Fibroblast of upper back skin (primary cell): ENCODE measurements around the gene WFDC11.
"Not testable (repeated sequence)": the region's sequence is repeated elsewhere in the genome, so short reads cannot be mapped to it uniquely, and the experiment has no call there.

ENCODE experiments used
- DNase-seq: peaks from one replicate; pipeline ENCODE4 v3.0.0-alpha.2; 2013

The WFDC11 gene

DNA sequence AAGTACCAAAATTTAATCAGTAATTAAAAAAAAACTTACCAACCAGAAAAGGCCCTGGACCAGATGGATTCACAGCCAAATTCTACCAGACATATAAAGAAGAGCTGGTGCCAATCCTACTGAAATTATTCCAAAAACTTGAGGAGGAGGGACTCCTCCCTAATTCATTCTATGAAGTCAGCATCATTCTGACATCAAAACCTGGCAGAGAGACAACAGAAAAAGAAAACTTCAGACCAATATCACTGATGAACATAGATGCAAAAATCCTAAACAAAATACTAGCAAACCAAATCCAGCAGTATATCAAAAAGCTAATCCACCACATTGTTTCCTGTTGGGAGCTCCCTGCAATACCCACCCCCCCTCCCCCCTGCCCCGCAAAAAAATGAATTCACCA is at the start of gene WFDC11:
Gene WFDC11, minus strand, starts transcription at position 101 of the 400 bp plus-strand sequence. CDS start 19,639 bp downstream, outside the sequence.
- no peak for DNase-seq

DNA sequence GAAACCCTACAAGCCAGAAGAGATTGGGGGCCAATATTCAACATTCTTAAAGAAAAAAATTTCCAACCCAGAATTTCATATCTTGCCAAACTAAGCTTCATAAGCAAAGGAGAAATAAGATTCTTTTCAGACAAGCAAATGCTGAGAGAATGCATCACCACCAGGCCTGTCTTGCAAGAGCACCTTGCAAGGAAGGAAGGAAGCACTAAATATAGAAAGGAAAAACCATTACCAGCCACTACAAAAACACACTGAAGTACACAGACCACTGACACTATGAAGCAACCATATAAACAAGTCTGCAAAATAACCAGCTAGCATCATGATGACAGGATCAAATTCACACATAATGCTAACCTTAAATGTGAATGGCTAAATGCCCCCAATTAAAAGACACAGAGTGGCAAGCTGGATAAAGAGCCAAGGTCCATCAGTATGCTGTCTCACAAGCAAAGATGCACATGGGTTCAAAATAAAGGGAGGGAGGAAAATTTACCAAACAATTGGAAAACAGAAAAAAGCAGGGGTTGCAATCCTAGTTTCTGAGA is 46.2 kb upstream of the WFDC11 start:
- not testable (repeated sequence) for DNase-seq

DNA sequence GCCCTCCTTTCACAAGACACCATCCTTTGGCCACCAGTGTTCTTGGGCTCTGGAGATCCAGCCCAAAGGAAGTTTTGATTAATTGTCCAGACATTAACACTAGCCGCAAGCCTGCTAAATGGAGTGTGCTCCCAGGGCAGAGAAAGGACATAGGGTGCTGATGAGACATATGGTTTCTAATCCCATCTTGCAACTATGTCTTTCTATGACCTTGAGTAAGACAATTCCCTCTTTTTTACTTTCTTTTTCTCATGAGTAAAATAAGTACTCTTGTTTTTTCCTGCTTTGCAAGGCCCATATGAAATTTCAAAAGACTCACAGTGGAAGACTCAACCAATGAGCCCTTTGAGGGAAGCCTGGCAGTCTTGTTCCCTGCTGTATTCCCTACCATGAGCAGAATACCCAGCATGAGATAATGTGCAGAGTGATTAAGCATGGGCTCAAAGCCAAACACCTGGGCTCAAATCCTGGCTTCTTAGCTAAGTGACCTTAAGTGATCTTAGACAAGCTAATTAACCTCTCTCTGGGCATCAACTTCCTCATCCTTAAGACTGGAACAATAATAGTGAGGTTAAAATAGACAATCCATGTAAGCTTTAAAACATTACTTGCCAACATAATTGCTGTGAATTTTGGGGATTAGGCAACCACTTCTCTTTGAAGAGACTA is 35.1 kb upstream of the WFDC11 start, which contains the start of gene WFDC10B:
Gene WFDC10B, minus strand, starts transcription at position 51 of the 669 bp plus-strand sequence. CDS start 19,027 bp downstream, outside the sequence.
- DNase-seq, result no peak

DNA sequence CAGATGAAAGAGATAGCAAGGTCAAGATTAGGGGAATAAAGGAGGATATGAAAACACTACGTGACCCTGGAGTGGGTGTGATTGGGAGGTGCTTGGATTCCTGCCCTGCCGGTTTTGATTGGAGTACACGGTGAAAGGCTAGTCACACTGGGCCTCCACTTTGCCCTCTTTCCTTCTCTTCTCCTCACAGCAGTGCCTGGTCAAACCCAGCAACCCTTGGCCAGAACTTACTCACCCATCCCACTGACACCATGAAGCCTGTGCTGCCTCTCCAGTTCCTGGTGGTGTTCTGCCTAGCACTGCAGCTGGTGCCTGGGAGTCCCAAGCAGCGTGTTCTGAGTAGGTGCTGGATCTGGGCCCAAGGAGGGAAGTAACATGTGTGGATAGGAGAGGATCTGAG is 31.8 kb upstream of the WFDC11 start, which contains the start of gene WFDC13:
Gene WFDC13, plus strand, starts transcription at position 166 of the 400 bp plus-strand sequence. Its CDS starts 86 bp downstream, at position 252.
- DNase-seq, result no peak

DNA sequence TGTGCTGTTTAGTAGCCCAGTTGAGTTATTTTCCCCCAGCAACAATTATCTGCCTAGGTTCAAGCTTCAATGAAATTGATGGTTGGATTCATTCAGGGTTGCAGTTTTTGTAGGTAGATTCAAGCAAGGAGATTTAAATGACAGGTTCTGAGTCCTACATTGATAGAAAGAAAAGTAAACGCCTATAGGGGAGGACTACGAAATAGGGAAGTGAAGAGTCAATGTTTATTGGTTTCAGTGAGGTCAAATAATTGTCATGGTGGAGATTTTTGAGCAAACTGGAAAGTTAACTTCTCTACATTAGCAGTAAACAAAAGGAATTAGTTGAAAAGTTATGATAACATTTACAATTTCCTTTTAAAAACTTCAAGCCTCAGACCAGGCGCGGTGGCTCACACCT is 31.1 kb upstream of the WFDC11 start:
- DNase-seq, result no peak

DNA sequence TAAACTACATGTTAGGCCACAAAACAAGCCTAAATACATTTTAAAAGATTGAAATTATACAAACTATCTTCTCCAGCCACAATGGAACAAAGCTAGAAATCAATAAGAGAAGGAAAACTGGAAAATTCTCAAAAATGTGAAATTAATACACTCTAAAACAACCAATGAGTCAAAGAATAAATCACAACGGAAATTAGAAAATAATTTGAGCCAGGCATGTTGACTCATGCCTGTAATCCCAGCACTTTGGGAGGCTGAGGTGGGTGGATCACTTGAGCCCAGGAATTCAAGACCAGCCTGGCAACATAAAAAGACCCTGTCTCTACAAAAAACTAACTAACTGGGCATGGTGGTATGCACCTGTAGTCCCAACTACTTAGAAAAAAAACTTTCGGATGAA is 25.5 kb upstream of the WFDC11 start:
- DNase-seq, result no peak

DNA sequence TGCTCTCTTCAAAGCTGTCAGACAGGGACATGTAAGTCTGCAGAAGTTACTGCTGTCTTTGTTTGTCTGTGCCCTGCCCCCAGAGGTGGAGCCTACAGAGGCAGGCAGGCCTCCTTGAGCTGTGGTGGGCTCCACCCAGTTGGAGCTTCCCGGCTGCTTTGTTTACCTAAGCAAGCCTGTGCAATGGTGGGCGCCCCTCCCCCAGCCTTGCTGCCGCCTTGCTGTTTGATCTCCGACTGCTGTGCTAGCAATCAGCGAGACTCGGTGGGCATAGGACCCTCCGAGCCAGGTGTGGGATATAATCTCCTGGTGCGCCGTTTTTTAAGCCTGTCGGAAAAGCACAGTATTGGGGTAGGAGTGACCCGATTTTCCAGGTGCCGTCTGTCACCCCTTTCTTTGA is 23.3 kb upstream of the WFDC11 start:
- not testable (repeated sequence) for DNase-seq

DNA sequence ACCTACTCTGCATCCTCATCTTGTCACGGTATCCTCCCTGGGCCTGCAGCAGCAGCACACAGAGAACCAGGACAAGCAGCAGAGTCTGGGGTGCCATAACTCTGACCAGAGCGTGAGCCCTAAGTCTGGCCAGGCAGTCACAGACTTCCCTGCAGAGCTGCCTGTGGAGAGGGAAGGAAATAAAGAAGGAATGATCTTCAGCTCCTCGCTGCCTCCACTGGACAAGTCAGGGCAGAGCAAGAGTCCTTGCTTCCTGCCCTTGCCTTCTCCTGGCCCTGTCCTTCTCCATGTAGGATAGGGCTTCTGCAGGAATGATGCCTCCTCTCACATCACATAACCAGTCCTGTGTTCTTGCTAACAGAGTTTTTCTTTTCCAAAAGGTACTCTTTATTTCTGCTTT is 15.9 kb upstream of the WFDC11 start:
- DNase-seq, result no peak

DNA sequence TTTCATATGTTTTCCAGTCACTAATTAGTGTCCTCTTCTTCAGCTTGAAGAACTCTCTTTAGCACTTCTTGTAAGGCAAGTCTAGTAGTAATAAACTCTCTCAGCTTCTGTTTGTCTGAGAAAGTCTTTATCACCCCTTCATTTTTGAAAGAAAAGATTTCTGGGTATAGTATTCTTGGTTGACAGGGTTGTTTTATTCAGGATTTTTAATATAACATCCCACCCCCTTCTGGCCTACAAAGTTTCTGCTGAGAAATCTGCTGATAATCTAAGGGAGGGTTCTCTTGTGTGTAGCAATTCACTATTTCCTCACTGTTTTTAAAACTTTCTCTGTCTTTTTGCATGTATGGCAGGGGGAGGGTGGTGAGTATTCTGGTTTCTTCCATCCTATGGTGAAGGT is 9.6 kb upstream of the WFDC11 start:
- DNase-seq, result no peak

DNA sequence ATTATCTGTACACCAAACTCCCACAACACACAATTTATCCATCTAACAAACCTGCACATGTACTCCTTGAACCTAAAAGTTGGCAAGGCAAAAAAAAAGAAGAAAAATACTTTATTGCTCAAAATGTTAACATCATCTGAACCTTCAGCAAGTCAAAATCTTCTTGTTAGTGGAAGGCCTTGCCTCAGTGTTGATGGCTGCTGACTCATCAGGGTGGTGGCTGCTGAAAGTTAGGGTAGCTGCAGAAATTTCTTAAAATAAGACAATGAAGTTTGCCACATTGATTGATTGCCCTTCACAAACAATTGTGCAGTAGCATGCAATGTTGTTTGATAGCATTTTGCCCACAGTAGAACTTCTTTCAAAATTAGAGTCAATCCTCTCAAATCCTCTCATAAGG is 2.7 kb upstream of the WFDC11 start:
- no peak for DNase-seq

DNA sequence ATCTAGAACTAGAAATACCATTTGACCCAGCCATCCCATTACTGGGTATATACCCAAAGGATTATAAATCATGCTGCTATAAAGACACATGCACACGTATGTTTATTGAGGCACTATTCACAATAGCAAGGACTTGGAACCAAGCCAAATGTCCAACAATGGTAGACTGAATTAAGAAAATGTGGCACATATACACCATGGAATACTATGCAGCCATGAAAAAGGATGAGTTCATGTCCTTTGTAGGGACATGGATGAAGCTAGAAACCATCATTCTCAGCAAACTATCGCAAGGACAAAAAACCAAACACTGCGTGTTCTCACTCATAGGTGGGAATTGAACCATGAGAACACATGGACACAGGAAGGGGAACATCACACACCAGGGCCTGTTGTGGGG is 13.0 kb downstream of the WFDC11 start:
- DNase-seq, result not testable (repeated sequence)

DNA sequence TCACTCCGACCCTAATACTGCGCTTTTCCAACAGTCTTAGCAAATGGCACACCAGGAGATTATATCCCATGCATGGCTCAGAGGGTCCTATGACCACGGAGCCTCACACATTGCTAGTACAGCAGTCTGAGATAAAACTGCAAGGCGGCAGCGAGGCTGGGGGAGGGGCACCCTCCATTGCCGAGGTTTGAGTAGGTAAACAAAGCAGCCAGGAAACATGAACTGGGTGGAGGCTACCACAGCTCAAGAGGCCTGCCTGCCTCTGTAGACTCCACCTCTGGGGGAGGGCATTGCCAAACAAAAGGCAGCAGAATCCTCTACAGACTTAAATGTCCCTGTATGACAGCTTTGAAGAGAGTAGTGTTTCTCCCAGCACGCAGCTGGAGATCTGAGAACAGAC is 18.3 kb downstream of the WFDC11 start:
- not testable (repeated sequence) for DNase-seq

DNA sequence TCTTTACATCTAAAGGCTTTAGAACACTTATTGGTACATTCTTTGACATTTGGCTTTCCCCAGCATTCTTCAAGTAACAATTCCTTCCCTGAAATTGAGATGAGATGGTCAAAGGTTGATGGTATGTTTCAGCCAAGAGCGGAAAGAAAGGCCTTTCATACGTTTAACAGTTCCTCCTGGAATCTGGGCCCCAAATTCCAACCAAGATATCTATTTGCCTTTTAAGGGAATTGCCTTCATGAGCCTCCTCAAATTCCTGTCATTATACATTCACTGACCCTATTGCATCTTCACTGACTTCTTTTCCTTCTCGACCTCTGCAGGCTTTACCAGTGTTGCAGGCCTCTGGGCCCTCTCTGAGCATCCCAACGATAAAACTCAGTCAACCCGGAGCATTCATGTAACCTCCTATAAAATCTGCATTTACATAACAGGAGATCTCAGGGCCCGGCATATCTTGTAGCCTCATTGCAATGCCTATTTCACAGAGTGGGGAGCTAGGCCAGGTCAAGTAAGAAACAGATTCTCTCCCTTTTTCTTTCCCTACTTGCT is 20.7 kb downstream of the WFDC11 start:
- DNase-seq, result no peak

DNA sequence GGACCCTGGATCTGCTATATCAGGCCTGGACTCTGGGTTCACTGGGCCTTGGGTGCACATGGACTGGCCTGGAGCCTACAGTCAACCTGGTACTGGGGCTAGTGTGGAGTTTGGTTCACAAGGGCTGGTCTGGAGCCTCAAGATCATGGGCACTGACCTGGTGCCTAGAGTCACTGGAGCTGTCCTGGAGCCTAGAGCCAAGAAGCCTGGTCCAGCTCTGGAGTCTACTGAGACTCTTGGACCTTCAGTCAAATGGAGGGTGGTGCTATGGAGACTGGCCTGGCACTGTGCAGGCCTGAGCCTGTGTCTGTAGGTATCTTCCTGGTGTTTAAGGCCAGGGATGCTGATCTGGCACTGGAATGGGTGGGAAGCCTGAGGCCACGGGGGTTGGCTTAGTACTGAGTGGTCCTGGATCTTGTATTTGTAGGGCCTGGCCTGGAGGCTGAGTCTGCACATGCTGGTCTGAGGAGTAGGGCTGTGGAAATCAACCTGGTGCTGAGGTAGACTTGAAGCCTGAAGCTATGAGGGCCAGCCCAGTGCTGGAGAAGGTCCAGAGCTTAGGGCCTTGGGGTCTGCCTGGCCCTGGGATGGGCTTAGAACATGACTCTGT is 22.5 kb downstream of the WFDC11 start:
- DNase-seq, result no peak

DNA sequence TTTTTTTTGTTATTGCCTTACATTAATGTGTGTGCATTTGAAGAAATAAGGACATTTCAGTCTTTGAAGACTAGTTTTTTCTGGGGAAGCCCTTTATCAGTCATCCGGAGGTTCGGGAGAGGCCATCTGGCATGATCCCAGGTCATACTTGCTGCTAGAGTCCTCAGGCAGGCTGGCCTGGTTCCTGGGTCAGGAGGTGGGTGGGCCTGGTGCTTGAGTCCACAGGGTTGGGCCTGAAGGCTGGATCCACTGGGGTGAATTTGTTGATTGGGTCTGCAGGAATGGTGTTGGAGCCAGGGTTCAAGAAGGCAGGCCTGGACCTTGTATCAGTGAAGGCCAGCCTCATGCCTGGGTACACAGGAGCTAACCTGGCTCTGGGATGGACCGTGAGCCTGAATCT is 23.2 kb downstream of the WFDC11 start:
- DNase-seq, result no peak

DNA sequence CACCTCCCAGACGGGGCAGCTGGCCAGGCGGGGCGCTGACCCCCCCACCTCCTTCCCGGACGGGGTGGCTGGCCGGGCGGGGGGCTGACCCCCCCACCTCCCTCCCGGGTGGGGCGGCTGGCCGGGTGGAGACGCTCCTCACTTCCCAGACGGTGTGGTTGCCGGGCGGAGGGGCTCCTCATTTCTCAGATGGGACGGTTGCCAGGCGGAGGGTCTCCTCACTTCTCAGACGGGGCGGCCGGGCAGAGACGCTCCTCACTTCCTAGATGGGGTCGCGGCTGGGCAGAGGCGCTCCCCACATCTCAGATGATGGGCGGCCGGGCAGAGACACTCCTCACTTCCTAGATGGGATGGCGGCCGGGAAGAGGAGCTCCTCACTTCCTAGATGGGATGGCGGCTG is 24.2 kb downstream of the WFDC11 start:
- DNase-seq, result not testable (repeated sequence)

DNA sequence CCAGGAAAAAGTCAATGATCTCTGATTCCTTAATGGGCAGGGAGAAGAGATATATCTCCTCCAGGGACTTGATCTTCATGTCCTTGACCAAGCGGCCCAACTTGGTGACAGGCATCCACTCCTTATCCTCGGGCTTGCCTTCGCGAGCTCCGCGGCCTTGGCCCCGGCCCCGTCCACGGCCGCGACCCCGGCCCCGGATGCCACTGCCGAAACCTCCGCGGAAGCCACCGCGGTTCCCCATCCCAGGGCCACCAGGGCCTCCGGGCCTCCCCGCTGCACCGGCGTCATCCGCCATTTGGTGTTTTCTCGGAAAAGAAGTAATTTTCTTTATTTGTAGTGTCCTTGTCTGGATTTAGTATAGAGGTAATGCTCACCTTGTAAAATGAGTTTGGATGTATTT is 29.0 kb downstream of the WFDC11 start:
- not testable (repeated sequence) for DNase-seq

DNA sequence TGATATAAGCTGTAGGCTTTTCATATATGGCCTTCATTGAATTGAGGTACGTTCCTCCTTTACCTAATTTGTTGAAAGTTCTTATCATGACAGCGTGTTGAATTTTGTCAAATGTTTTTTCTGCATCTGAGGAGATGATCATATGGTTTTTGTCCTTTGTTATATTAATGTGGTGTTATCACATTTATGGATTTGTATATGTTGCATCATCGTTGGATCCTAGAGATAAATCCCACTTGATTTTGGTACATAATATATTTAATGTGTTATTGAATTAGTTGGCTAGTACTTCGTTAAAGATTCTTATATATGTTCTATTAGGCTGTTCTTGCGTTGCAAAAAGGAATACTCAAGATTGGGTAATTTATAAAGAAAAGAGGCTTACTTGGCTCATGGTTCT is 30.4 kb downstream of the WFDC11 start:
- DNase-seq, result no peak

DNA sequence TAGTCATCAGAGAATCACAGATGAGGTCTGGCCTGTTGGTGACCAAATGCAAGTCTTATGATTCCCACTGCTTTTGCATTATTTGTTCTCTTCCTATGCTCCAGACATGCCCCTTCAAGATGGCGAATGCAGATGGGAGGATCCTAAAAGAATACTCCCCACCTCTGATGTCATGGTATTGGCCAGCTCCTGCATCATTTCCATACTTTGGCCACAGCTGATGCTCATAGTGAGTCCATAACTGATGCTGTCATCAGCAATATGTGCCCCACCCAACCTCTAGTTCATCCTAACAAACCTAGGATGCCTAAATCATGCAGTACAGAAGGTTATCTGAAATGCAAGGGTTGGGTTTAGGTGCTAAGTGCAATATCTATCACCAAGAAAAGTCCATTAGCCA is 33.5 kb downstream of the WFDC11 start:
- DNase-seq, result no peak

DNA sequence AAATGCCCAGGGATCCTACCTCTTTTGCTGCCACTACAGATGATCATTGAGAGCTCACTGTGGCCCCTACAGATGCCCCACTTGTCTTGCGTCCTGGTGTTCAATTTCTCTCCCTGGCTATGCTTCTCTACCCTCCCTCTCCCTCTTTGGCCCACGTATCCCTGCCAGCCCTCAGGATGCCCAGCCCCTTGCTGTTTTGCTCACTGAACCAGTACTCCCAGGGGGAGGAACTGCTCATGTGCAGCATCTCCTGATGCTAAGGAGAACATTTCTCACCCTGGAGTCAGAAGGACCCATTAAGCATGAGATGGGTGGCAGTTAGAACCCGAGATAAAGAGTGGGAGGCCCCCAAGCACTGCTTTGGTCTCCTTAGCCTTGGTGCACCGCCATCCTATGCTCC is 38.9 kb downstream of the WFDC11 start, which contains the start of gene WFDC9:
Gene WFDC9, minus strand, starts transcription at position 101 of the 400 bp plus-strand sequence. CDS start 21,103 bp downstream, outside the sequence.
- DNase-seq, result no peak

DNA sequence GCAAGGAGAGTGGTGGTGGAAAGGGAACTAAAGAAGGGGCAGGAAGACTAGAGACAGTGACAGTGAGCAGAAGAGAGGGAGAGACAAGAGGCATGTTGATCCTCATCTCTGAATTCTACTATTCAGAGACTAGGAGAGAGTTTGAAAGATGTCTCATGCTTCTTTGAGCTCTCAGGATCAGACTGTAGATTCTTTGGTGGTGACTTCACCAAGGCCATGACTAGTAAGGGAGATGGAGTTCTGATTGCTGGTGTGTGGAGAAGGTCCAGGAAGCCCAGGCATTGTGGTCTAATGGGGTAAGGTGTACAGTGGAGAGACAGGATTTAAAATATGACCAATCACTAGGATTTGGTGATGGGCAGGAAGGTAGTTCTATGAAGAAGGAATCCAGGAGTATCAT is 39.7 kb downstream of the WFDC11 start:
- DNase-seq, result peak; percentile 3

DNA sequence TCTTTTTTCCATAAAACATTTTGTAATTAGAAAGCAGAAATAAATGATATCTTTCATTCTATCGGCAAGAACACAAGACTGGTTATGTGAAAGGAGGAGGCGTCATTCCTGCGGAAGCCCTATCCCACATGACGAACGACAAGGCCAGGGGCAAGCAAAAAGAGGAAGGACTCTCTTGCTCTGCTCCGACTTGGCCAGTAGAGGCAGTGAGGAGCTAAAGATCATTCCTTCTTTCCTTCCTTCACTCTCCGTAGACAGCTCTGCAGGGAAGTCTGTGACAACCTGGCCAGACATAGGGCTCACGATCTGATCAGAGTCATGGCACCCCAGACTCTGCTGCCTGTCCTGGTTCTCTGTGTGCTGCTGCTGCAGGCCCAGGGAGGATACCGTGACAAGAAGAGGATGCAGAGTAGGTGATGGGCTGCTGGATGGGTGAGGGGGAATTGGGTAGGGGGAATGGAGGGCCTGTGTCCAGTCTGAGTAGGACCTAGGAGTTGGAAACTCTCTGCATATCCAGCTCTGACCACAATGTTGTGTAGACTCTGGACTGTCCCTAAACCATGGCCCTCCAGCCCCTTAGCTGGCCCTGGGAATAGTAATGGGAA is 40.4 kb downstream of the WFDC11 start, which contains the start of gene WFDC10A:
Gene WFDC10A, plus strand, starts transcription at position 244 of the 605 bp plus-strand sequence. Its CDS starts 75 bp downstream, at position 319.
- DNase-seq, result peak; percentile 52

DNA sequence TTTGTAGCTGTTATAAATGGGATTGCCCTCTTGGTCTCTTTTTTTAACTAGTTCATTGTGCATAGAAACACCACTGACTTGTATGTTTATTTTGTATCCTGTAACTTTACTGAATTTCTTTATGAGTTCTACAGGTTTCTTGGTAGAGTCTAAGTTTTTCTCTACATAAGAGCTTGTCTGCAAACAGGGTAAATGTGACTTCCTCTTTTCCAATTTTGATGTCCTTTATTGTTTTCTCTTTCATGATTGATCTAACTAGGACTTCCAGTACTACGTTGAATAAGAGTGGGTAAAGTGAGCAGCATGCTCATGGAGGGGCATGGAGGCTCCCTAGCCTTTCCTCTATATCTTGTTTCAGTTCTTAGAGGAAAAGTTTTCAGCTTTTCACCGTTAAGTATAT is 43.5 kb downstream of the WFDC11 start:
- DNase-seq, result no peak
